ENCODE data around the gene ISM2. TPM values are rescaled to one million over a fixed set of nuclear protein-coding genes. Genes with fewer than 3 reads are reported as not detected.

Gene ISM2
- total RNA-seq, 4 donors from 2014 or later, result 0.44 TPM; not detected in 3

GRCh38 chr14:77508249-77508648, 9.6 kb upstream of the ISM2 start:
- DNase-seq (ENCODE audit: low spot score in 2 of 2), result no peak
- Histone ChIP-seq H3K27ac (no peak overlapping the region), H3K4me1 (no peaks in the 10 kb centered on the region), H3K36me3 (peaks cover 0 to 68% (median 5%) of the 10 kb centered on the region in 3 donors), H3K27me3 (no peaks in the 10 kb centered on the region), H3K9me3 (peaks cover 0 to 11% (median 0%) of the 10 kb centered on the region in 4 donors), H3K4me3 (no peak overlapping the region)
- no peak for TF ChIP-seq EP300 (IDR thresholded peaks at IDR 0.05)
- no peak for TF ChIP-seq POLR2A (IDR thresholded peaks at IDR 0.05)
- no peak for TF ChIP-seq CTCF (IDR thresholded peaks at IDR 0.05)
- 85 to 95% methylated on average over 4 of the region's 4 CpGs for whole genome bisulfite sequencing, 2 donors

GRCh38 chr14:77507762-77508161, 9.1 kb upstream of the ISM2 start:
- no peak overlapping the region for H3K4me3 ChIP-seq
- TF ChIP-seq CTCF (IDR thresholded peaks at IDR 0.05), result no peak
- no peak for TF ChIP-seq EP300 (IDR thresholded peaks at IDR 0.05)
- no peak overlapping the region for H3K27ac ChIP-seq
- H3K9me3 ChIP-seq, result peaks cover 0 to 13% (median 0%) of the 10 kb centered on the region in 4 donors
- peaks cover 0 to 68% (median 5%) of the 10 kb centered on the region in 3 donors for H3K36me3 ChIP-seq
- no peak for DNase-seq (ENCODE audit: low spot score in 2 of 2)
- 98 to 99% methylated on average over 3 of the region's 3 CpGs for WGBS, 2 donors
- H3K4me1 ChIP-seq, result no peaks in the 10 kb centered on the region
- H3K27me3 ChIP-seq, result no peaks in the 10 kb centered on the region

GRCh38 chr14:77505031-77505430, 6.4 kb upstream of the ISM2 start:
- Histone ChIP-seq H3K4me3 (no peak overlapping the region), H3K36me3 (peaks cover 0 to 41% (median 0%) of the 10 kb centered on the region in 3 donors), H3K4me1 (no peaks in the 10 kb centered on the region), H3K27ac (no peak overlapping the region), H3K9me3 (peaks cover 0 to 13% (median 0%) of the 10 kb centered on the region in 4 donors), H3K27me3 (peaks cover 0 to 3% of the 10 kb centered on the region in 2 donors)
- TF ChIP-seq POLR2A (IDR thresholded peaks at IDR 0.05) (no peak), CTCF (IDR thresholded peaks at IDR 0.05) (no peak)
- WGBS, 2 donors, result 69 to 81% methylated on average over 4 of the region's 4 CpGs
- DNase-seq (ENCODE audit: low spot score in 2 of 2), result no peak

- DNase-seq (ENCODE audit: low spot score in 2 of 2), result no peak
- H3K9me3 ChIP-seq, result peaks cover 0 to 13% (median 0%) of the 10 kb centered on the region in 4 donors
- H3K36me3 ChIP-seq, result peaks cover 0 to 23% (median 0%) of the 10 kb centered on the region in 3 donors
- H3K4me3 ChIP-seq, result no peak overlapping the region
- peaks cover 0 to 21% of the 10 kb centered on the region in 2 donors for H3K27me3 ChIP-seq
- no peak for TF ChIP-seq CTCF (IDR thresholded peaks at IDR 0.05)
- TF ChIP-seq POLR2A (IDR thresholded peaks at IDR 0.05), result no peak
- no peak for TF ChIP-seq EP300 (IDR thresholded peaks at IDR 0.05)
- H3K4me1 ChIP-seq, result peaks cover 0 to 14% (median 7%) of the 10 kb centered on the region in 4 donors
- no peak overlapping the region for H3K27ac ChIP-seq
- WGBS, 2 donors, result 96 to 98% methylated on average over 5 of the region's 5 CpGs
Observed at GRCh38 chr14:77503138-77503537, 4.5 kb upstream of the ISM2 start.

- no peak for TF ChIP-seq EP300 (IDR thresholded peaks at IDR 0.05)
- H3K36me3 ChIP-seq, result peaks cover 0 to 14% (median 0%) of the 10 kb centered on the region in 3 donors
- H3K9me3 ChIP-seq, result peaks cover 0 to 13% (median 0%) of the 10 kb centered on the region in 4 donors
- no peak overlapping the region for H3K27ac ChIP-seq
- 74 to 84% methylated on average over 11 of the region's 11 CpGs for WGBS, 2 donors
- H3K4me1 ChIP-seq, result peaks cover 0 to 18% (median 9%) of the 10 kb centered on the region in 4 donors
- no peak for DNase-seq (ENCODE audit: low spot score in 2 of 2)
- H3K4me3 ChIP-seq, result no peak overlapping the region
- peaks cover 0 to 28% of the 10 kb centered on the region in 2 donors for H3K27me3 ChIP-seq
Observed at GRCh38 chr14:77502109-77502782, 3.6 kb upstream of the ISM2 start.
